NCI-H524 (cell line): Measurements from ENCODE around the gene NHLRC4.
A peak's percentile ranks its signal among the peaks of the same experiment; 100 is the strongest.

Experiments used
- DNase-seq, 2 experiments: peaks; one replicate each; lab custom pipeline; 2025; lab: John Stamatoyannopoulos, UW

Gene NHLRC4

DNA sequence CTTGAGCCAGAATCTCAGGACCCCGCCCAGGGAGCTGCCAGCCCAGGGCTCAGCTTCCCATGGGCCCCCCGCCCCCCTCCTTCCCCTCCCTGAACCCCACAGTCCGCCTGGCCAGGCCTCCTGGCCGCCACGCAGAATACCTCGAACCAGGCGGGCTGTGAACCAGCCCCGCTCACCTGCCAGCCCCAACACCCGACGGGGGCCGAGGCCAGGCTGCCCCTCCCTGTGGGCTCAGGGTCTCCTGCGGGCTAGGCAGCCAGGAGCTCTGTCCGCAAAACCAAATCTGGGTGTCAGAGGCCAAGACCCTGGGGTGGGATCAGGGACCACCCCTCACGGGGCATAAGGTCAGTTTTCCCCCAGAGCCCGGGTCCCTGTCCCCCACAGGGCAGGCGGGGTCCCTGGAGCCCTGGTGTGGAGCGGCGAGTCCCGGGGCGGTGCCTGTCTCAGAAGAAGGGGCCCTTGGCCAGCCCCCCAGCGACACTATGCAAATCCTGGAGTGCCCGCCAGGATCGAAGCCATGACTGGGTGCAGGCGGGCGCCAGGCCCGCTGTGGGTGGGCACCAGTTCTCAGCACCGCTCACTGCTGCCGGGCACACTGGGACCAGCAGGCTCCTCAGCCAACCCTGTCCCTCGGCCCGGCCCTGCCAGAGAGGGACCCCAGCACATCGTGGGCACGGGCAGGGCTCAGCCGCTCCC is 13.1 kb upstream of the NHLRC4 start:
- no peak for DNase-seq

DNA sequence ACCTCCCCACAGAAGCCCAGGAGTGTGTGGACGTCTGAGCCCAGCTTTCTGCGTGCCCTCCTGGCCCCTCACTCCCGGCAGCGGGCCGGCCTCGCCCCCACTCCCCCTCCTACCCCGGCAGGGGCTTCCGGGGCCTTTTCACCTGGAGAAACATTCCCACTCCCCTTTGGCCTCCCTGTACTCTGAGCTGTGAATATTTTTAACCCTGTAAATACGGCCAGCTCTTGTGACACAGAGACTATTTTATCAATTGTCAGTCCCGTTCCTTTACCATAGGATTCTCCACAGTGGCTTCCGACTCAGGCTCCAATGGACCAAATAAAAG is 12.5 kb upstream of the NHLRC4 start:
- no peak for DNase-seq

DNA sequence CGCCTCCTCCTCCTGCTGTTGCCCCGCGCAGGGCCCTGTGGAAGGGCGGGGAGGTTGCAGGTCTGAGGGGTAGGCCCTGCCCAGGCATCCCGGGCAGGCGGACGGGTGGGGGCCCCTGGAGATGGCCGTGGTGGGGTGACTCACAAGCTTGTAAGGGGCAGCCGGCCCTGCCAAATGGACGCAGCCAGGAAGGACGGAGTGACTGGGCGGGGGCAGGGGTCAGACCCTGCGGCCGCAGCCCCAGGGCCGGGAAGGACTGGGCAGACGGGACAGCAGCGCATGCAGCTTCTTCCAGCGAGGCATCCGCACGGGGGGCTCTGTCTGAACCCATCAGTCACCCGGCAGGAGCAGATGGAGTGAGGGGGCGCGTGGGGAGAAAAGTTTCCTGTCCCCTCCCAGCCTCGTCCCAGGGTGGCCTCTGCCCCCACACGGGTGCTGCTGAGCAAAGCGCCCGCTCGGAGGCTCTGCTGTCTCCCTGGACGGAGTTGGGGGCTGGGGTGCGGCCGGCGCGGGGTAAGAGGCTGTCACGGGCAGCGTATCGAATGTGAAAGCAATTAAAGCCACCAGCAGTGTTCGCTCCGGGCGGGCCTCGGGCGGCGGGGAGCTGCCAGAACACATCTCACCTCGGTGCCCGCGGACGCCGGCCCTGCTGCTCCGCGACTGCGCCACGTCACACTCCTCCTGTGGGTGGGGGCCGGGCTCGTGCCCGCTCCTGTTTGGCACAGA is 12.0 kb upstream of the NHLRC4 start:
- DNase-seq = no peak

DNA sequence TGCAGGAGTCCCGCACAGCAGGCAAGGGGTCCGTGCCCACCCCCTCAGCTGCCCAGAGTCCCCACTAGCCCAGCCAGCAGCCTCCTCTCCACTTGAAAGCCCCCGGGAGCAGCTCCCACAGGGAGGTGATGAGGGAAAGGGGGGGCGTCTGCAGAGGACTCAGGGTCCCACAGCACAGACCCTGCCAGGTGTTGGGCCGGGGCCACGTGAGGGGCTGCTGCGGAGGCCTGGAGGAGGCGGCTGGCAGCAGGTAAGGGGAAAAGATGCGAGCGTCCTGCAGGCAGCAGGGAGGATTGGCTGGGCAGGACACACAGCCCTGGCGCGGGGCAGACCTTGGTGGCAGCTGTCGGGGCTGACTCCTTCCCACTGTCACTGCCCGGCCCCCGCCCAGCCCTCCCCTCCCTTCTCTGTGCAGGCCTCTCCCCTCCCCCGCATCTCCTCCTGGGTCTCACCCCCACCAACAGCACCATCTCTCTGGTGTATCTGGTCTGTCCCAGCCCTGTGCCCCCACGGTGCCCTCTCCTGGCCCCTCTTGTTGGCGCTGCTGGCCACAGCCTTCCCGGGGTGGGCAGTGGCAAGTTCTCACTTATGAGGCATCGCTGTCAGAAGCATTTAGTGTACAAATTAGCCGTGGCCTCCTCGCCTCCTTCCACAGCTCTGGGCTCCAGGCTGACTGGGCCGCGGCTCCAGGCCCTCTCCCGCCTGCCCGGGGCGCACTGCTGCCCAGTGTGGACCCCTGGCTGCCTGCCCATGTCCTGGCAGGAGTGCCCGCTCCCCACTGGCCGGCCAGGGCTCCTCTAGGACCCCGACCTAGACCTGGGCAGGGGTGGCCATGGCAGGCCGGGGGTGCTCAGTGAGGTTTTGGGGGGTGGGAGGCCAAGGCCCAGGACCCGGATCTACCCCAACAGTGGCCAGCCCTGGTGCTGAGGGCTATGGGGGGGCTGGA is 11.0 kb upstream of the NHLRC4 start:
- no peak for DNase-seq

DNA sequence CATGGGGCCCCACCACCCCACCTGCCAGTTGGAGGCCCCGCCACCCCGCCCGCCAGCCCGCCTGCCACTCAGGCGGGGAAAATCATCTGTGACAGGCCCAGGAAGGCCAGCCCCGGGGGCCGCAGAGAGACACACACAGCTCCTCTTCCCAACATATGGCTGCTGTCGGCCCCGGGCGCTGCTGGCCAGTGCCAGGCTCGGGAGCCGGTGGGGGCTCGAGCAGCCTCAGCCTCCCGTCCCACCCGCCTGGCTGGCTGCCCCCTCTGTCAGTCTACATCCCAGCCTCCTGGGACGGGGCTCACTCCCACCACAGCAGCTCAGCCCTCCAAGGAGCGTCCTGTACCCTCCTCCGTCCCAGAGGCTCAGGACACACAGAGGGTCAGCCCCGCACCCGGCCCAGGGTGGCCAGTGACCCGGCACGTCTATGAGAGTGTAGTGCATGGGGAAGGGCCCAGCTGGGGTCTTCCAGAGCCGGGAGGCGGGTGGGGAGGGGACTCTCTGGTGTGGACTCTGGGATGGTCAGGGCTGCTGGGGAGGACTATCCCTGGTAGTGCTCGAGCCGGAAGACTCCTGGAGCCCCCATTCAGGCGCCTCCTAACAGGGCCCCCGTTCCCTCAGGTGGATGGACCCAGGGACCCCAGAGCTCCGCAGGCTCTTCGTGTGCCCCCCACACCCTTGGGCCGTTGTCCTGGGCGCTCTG is 10.2 kb upstream of the NHLRC4 start:
- DNase-seq = no peak

DNA sequence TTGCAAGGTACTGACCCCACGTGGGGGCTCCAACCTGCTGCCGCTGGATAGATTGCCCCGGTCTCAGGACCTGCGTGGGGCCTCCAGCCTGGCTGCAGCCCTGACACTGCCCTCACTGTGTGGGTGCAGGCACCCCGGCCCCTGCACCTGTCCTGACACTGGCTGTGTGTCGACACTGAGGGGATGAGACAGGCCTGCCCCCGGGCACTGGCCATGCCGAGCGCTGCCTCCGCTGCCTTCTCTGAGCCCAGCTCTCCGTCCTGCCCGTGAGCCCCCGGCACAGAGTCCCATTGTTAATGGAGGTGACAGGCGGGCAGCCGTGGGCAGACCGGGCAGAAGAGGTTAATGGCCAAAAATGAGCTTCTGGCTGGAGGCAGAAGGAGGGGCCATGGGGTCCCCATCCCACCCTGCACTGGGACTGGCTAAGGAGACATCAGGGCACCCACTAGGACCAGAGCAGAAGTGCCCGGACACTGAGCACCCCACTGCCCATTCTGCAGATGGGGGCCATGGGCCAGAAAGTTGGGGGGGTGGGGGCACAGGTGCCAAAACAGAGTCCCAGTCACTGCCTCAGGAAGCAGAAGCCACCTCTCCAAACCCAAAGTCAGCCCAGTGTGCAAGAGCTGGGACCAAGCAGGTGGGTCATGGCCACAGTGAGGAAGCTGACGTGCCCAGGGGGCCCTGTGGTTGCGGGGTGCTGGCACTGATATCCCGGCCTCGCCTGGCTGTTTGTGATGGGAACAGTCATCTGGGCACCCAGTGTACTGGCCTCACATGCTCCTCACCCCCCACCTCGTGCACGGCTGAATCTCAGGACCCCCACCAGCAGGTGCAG is 9.1 kb upstream of the NHLRC4 start:
- DNase-seq = no peak

DNA sequence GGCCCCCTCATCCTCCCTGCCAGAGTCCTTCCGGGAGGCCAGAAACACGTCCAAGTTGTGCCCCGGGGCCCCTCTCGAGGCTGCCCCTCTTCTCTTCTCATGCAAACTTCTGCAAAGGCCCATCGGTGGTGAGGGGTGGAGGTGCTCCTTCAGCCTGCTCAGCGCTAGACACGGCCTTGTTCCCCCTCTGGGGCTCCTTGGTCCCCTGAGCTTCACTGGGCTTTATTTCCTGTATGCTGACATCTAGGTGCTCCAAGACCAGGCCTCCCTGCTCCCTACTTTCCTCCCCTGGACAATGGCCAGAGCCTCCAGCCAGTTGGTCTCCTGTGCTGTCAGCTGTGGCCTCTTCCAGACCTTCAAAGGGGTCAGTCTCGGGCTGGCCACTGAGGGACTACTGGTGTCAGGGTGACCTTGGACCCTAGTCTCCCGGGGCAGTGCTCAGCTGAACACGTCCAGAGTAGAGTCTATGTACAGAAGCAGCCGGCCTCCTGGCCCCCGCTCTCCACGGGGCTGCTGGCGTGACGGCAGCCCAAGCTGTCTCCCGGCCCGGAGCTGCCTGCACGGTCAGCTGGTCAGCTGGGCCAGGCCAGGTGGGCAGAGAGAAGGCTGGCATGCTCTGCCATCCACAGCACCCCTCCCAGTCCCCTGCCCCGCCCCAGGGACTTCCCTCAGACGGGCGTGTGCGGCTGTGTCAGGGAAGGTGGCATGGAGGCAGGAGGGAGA is 8.3 kb upstream of the NHLRC4 start:
- DNase-seq = no peak

DNA sequence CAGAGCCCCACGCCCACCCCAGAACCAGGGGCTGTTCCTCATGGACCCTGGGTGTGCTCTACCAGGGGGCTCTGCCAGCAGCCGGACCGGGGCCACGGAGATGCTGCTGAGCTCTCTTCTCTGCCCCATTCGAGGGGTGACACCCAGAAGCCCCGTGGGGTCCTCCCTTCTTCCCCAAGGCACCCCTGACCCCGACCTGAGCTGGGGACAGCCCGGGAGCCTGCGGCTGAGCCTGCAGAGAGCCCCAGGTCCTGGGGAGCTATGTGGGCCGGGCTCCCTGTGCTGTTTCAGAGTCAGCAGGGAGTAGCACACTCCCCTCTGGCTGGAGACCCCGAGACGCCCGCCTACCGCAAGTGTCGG is 7.8 kb upstream of the NHLRC4 start:
- DNase-seq = no peak

DNA sequence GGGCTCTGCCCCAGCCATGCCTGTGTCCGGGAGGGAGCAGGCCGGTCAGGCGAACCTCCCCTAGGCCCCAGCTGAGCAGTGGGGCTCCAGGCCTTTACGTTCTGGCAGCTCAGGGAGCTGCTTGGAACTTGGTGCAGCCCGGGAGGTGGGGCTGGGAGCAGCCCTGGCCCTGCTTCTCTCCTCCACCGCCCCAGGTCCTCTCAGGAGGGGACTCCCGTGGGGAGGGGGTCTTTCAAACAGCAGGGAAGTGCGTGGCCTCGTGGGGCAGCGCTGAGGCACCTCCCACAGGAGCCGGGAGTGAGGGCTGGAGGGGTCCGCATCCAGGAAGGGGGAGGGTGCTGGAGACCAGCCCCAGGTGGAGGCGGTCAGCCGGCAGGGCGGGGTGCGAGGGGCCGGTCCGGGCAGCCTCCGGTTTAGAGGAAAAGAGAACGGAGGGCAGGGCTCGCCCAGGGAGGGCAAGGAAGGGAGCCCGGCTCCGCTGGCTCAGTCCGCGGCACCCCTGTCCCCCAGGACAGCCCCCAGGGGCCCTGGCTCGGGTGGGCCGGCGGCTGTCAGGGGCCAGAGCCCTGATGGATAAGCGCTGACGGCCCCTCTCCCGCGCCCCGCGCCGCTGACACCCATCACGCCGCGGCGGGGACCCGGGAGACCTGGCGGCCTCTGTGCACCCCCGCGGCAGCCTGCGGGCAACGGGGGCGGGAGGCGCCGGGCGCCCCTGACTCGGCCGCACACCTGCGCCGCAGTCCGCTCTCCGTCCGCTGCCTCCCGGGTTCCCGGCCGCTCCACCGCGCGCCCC is 7.2 kb upstream of the NHLRC4 start:
- peak in 1 of 2 experiments; percentile 23 for DNase-seq

DNA sequence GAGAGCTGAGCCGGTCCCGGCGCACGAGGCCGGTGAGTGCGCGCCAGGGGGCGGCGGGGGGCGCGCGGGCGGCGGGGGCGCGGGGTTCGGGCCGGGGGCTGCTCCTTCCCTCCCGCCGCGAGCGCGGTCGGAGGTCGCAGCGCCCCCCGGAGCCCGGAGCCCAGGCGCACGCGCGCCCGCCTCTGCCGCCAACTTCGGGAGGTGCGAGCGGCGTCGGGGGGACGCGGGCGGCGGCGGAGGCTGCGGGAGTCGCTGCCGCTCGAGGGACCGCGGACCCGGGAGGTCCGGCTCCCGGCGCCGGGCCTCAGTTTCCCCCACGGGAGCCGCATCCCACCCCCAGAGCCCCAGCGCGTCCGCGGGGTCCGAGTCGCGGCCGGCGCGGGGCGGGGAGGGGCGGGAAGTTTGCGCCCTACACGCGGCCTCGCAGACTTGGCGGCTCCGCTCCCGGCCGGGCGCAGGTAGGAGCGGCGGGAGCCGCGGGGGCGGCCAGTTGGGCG is 6.6 kb upstream of the NHLRC4 start, which contains the start of gene PRR35:
Gene PRR35, plus strand, starts transcription at position 191 of the 497 bp plus-strand sequence. CDS start 2,901 bp downstream, outside the sequence.
- DNase-seq = no peak

DNA sequence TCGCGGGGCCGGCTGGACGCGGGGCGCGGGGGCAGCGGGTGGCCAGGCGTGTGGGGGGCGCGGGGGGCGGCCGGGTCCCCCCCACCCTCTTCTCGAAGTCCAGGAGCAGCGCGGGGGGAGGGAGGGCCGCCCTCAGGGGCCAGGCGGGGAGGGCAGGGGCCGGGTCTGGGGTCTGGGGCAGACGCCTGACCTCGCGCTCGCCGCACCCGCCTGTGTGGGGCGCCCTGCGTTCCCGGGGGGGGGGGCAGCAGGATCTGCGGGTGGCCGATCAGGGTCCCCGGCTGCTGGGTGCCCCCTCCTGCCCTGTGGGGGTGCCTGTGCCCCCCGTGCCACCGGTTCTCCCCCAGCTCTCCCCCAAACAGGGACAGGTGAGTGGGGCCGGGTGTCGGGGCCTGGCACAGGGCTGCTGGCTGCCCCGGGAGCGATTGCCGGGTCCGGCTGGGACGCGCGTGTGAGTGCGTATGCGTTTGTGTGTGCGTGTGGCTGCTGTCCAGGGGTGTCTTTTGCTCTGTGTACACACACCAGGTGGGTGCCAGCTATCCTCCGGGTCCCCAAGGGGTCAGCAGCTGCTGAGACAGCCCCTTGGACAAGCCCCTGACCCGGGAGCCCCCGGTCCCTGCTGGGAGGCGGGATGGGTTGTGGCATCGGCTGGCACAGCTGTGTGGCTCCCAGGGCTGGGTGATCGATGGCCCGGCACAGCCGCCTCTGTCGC is 5.9 kb upstream of the NHLRC4 start:
- DNase-seq = no peak

DNA sequence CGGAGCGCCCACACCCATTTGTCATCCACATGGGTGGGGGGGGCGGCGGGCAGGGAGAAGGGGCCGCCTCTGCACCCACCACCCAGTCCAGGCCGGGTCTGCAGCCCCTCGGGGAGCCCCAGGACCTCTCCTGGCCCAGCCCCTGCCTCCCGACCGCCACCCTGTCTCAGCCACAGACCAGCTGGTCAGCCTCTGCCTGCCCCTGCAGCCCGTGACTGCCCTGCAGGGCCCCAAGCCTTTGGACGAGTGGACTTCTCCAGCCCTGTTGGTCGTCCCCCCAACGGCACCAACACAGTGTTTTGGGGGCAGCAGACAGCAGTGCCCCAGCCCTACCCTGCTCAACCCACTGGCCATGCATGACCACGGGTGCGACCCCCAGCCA is 5.4 kb upstream of the NHLRC4 start:
- DNase-seq = no peak

DNA sequence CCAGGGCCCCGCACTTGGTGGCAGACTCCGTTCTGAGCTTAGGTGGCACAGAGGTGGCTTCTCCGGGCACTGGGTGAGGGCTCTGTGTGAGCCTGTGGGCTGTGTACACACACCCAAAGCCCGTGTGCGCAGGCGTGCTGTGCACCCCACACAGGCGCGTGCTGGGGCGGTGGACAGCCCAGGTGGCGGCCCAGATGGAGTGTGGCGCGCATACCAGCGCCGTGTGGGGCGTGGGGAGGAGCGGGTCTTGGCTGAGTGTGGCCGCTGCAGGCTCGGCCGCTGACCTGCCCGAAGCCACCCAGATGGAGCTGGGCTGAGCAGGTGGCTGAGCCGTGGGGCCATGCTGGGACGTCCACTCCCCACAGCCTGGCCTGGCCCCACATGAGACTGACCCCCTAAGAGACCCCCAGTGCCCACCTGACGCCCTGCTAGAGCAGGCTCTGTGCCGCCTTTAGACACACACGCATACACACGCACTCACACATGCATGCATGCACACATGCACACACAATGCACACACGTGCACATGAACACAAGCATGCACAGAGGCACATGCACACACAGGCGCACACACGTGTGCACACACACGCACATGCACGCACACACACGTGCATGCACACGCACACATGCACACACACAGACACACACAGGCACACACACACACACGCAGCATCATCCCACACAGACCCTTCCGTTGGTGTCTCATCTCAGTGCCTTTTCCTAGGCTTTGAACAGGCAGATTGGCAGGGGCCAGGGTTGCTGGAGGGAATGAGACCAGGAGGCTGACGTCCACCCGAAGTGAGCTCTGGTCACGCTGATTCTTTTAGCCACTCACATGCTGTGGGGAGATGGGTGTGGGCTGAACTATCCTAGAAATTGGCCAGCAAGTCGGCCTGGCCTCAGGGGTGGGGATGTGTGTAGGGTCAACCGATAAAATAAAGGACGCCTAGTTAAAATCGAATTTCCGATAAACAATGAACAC is 4.6 kb upstream of the NHLRC4 start:
- DNase-seq = peak; percentile 31 to 64

DNA sequence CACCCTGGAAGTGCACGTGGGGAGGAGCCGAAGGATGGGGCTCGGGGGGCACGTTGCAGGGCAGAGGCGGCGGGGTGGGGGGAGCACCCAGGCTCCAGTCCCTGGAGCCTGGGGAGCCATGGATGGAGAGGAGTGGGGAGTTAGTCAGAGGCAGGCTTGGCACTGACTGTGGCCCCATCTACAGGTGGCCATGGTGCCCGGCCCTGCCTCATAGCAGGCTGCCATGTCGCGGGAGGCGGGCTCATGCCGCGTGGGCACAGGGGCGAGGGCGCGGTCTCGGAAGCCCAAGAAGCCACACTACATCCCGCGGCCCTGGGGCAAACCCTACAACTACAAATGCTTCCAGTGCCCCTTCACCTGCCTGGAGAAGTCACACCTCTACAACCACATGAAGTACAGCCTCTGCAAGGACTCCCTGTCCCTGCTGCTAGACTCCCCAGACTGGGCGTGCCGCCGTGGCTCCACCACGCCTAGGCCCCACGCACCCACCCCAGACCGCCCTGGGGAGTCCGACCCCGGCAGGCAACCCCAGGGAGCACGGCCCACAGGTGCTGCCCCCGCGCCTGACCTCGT is 3.6 kb upstream of the NHLRC4 start:
- DNase-seq = no peak

DNA sequence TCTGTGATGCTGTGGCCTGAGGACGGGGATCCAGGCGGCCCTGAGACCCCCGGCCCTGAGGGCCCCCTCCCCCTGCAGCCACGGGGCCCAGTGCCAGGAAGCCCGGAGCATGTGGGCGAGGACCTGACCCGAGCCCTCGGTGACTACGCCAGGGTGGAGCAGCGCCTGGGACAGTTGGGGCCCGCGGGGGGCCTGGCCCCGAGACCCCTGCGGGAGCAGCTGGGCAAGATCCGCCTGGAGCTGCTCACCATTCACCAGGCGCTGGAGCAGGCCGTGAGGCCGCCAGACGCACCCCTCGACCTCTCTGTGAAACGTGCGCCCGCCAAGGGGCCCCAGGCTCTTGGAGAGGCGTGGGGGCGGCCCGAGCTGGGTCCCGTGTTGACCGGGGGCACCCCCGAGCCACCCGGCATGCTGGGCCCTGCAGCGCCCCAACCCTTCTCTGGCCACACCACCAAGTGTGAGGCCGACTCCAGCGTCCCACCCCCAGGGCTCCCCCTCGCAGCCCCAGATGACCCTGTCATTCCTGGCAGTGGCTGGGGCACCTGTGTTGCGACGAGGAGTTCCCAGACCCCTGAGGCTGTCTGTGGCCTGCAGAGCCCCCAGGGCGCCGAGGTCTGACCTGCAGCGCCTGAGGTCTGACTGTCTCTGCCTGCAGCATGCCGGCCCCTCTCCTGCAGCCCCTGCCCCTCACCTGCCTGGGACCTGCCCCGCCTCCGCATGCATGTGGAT is 2.0 kb upstream of the NHLRC4 start:
- DNase-seq = no peak
